Ishikawa (cell line): ENCODE data around the gene OPCML.

Source experiments
- CREB1 ChIP-seq: IDR thresholded peaks from 2 replicates; pipeline ENCODE4 v1.6.1; 2012; ENCODE audit warnings: low read depth
- EP300 ChIP-seq: IDR thresholded peaks from 2 replicates; pipeline ENCODE4 v1.6.1; 2012; ENCODE audit warnings: borderline replicate concordance
- TF ChIP-seq, protein P1 (sequence below): IDR thresholded peaks from 2 replicates; pipeline ENCODE4 v1.6.1; 2012; ENCODE audit warnings: low read depth, mild to moderate bottlenecking

GRCh38 chr11:132941024-132941646 lies 591.2 kb downstream of the OPCML start:
- TF ChIP-seq CREB1 = no peak
- TF ChIP-seq, protein P1, sequence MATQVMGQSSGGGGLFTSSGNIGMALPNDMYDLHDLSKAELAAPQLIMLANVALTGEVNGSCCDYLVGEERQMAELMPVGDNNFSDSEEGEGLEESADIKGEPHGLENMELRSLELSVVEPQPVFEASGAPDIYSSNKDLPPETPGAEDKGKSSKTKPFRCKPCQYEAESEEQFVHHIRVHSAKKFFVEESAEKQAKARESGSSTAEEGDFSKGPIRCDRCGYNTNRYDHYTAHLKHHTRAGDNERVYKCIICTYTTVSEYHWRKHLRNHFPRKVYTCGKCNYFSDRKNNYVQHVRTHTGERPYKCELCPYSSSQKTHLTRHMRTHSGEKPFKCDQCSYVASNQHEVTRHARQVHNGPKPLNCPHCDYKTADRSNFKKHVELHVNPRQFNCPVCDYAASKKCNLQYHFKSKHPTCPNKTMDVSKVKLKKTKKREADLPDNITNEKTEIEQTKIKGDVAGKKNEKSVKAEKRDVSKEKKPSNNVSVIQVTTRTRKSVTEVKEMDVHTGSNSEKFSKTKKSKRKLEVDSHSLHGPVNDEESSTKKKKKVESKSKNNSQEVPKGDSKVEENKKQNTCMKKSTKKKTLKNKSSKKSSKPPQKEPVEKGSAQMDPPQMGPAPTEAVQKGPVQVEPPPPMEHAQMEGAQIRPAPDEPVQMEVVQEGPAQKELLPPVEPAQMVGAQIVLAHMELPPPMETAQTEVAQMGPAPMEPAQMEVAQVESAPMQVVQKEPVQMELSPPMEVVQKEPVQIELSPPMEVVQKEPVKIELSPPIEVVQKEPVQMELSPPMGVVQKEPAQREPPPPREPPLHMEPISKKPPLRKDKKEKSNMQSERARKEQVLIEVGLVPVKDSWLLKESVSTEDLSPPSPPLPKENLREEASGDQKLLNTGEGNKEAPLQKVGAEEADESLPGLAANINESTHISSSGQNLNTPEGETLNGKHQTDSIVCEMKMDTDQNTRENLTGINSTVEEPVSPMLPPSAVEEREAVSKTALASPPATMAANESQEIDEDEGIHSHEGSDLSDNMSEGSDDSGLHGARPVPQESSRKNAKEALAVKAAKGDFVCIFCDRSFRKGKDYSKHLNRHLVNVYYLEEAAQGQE = no peak
- TF ChIP-seq EP300 = no peak
